GM19463 (cell line): ENCODE measurements around the gene NIM1K.
A peak's percentile ranks its signal among the peaks of the same experiment; 100 is the strongest.
"Not testable (repeated sequence)": the region's sequence is repeated elsewhere in the genome, so short reads cannot be mapped to it uniquely, and the experiment has no call there.

Experiments used
- ATAC-seq: cut with Tn5 transposase; IDR thresholded peaks from one replicate; pipeline ENCODE4 v1.9.1; 2021; ENCODE audit warnings: mild to moderate bottlenecking, moderate library complexity; ENCODE audit not compliant: unreplicated experiment

Gene NIM1K

GRCh38 chr5:43274435-43275114, 82.5 kb downstream of the NIM1K start:
- ATAC-seq: no peak

DNA sequence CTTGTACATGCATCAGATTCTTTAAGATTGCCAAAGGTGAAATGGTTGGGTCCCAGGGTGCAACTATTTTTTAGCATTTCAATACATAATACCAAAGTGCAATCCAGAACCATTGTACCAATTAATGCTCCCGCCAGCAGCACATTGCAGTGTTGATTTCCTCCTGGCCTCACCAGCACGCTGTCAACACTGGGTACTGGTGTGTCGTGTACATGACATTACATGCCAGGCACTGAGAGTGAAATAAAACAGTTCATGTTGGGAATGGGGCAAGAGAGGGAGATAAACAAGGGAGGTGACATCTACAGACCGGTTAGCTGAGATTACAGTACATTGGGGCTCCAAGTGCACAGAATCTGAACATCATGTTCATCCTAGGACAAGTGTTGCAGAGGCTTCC, 83.4 kb downstream of the NIM1K start:
- no peak for ATAC-seq

DNA sequence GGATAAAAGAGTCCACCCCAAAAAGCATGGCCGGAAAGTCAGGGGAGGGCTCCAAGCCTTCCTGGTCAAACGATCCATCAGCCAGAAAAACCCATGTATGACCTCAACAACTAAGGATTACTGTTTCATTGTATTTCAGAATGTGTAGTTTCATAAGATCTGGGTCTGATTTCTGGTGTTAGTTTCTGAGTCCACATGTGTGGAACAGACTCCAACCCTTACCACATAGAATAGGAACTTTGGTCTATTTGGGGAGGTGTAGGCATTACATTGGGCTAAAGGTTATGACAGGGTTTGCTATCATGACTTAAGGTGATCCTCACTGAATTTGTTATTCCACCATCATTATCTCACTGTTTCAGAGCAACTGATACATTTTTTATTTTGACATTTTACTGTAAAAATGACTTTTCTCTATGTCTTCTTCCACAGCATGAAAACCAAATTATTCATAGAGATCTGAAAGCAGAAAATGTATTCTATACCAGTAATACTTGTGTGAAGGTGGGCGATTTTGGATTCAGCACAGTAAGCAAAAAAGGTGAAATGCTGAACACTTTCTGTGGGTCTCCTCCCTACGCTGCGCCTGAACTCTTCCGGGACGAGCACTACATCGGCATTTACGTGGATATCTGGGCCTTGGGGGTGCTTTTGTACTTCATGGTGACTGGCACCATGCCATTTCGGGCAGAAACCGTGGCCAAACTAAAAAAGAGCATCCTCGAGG, 87.7 kb downstream of the NIM1K start:
- ATAC-seq: no peak

- ATAC-seq: no peak
Measured at GRCh38 chr5:43281840-43282658, 90.0 kb downstream of the NIM1K start.

- ATAC-seq: no peak
Measured at GRCh38 chr5:43286623-43287022, 94.6 kb downstream of the NIM1K start.

GRCh38 chr5:43287493-43287892, 95.5 kb downstream of the NIM1K start:
- no peak for ATAC-seq

- no peak for ATAC-seq
Measured at GRCh38 chr5:43288269-43288831, 96.3 kb downstream of the NIM1K start.

GRCh38 chr5:43290726-43291125, 98.7 kb downstream of the NIM1K start:
- no peak for ATAC-seq

DNA sequence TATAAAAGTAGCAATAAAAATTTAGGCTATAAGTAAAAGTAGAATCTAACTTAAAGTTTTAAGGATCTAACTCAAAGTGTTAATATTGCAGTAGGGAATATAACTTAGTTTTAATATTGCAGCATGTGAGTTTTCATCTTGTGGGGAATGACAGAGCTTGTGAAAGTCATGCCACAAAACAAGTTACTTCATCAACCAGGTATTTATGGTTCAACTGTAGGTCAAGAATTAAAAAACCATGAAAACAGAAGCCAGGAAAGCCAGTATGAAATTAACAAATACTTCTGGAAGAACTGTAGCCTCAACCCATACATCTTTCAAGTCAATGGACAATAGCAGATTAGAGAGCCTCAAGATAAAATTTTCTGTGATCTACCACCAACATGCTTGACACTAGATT, 102.2 kb downstream of the NIM1K start:
- no peak for ATAC-seq

DNA sequence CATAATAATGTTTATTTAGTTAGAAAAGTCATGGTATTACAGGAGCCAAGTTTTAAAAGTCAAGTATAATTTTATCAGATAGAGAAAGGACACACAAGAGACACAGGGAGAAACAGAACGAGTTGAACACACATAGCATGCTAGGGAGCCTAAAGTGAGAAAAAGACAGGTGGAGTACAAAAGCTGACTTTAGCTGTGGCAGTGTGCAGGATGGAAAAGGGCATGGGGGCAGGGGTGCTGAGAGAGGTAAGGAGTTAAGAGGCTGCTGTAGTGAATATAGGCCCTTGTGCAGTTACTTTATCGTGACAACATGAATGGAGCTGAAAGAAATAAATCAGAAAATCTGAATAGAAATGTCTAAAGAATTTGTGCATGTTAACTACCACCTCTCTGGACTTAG, 103.2 kb downstream of the NIM1K start:
- no peak for ATAC-seq

DNA sequence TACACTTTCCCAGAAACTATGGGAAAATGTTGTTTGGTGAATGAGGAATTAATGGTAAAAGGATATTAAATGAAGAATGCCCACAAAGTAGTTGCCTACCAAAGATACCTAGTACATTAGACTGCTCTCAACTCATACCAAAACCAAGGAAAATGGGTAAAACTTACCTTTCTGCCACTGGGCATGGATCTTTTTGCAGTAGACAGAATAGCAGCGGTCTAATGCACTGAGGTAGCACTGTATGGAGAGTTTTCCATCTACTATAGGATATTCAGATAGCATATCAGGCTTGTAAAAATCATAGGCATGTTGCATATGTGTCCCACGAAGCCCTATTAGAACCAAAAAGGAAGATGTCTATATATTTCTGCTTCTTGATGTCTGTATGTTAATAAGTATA, 104.8 kb downstream of the NIM1K start:
- ATAC-seq: no peak

GRCh38 chr5:43298443-43298842, 106.4 kb downstream of the NIM1K start:
- no peak for ATAC-seq

- ATAC-seq: no peak
Measured at GRCh38 chr5:43300112-43300511, 108.1 kb downstream of the NIM1K start.

DNA sequence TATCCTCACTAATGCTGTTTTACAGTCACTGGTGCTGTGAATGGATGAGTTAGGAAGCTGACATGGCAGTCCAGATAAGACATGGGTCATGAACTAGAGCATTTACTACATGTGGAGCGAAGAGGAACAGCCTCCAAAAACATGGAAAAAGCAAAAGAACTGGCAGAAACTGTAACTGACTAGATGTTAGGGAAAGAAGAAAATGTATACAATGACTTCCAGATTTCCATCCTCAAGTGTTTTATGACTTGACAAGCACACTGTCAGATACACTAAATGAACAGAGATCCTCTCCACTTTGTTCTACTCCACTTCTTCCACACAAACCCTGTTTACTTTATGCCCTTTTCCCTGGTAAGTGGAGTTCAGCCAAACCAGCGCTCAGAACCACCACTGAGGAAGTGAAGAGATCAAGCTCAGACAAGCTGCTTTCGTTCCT, 109.6 kb downstream of the NIM1K start:
- ATAC-seq: no peak

GRCh38 chr5:43302481-43302880, 110.5 kb downstream of the NIM1K start:
- no peak for ATAC-seq

GRCh38 chr5:43303242-43303641, 111.2 kb downstream of the NIM1K start:
- ATAC-seq: no peak

DNA sequence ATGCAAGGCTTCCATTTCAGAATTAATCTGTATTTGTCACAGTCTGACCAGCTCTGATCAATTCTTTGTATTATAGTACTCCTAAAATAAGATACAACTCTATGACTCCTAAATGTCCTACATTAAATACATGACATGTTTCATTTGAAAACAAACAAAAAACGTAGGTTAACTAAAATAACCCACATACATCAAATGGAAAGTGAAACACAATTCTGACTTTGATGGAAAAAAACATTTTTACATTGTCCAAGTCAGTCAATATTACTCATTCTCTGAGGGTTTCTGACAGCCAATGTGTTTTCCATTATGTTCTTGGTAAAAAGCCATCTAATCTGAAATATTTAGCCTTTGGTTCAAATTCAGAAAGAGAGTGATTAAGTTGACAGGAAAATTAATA, 112.5 kb downstream of the NIM1K start:
- no peak for ATAC-seq

DNA sequence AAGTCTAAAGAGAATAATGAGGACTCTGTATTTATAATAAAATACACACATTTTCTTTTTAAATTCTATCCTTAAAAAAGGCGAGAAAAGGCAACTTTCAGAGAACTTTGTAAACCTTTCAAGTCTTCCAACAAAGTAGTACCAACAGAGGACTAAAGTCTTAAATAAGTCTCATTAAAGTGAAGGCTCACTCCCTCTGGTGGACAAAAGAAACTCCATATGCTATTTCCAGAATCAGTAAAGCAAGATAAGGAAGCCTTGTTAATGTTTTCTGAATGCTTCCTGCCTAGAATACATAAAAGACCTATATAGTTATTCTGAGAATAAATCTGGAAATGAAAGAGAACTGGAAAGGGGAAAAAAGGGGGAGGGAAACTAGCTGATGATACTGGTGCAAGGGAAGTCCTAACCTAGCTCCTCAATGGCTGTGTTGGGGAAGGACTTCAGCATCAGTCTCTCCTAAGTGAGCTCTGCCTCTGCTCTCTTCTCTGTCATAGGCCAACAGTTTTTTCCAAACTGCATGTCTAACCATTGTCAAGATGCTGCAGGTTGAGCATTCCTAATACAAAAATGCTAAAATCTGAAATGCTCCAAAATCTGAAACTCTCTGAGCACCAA, 114.0 kb downstream of the NIM1K start:
- peak; percentile 52 for ATAC-seq

- ATAC-seq: not testable (repeated sequence)
Measured at GRCh38 chr5:43306954-43307353, 114.9 kb downstream of the NIM1K start.

GRCh38 chr5:43309122-43309521, 117.1 kb downstream of the NIM1K start:
- ATAC-seq: no peak

GRCh38 chr5:43309637-43310036, 117.6 kb downstream of the NIM1K start:
- no peak for ATAC-seq
